Activated CD8-positive, alpha-beta T cell treated with anti-CD3 and anti-CD28 coated beads, Interleukin-2, amount 10 ng/mL, durations not matched to agents 7 days and 5 days (primary cell): ENCODE results near the gene GNB1L. TPM values are rescaled to one million over a fixed set of nuclear protein-coding genes. Genes with fewer than 3 reads are reported as not detected.
A peak's percentile ranks its signal among the peaks of the same experiment; 100 is the strongest.

Experiments
- ATAC-seq: fragments of 150-1000 bp; cut with Tn5 transposase; one replicate; pipeline ENCODE4 v1.10.0; 2021; ENCODE audit warnings: moderate library complexity
- CTCF ChIA-PET: fragments of 350-600 bp; sonication (Branson Sonifier 250); formaldehyde crosslinking; loops from one replicate; lab custom pipeline; 2021; ENCODE audit warnings: antibody characterized with exemption; lab: Charles Lee
- POLR2A ChIA-PET: fragments of 350-600 bp; sonication (Branson Sonifier 250); formaldehyde crosslinking; loops from one replicate; lab custom pipeline; 2021; ENCODE audit warnings: antibody characterized with exemption; lab: Charles Lee
- DNase-seq: peaks from one replicate; pipeline ENCODE4 v3.0.0-alpha.2; 2020
- H3K27ac Mint-ChIP-seq: one replicate; pipeline ENCODE4 v1.8.0; 2021; ENCODE audit warnings: mild to moderate bottlenecking, mixed read lengths
- H3K27me3 Mint-ChIP-seq: one replicate; pipeline ENCODE4 v1.8.0; 2021; ENCODE audit warnings: low read depth, mixed read lengths
- H3K36me3 Mint-ChIP-seq: one replicate; pipeline ENCODE4 v1.8.0; 2021; ENCODE audit warnings: low read depth, mixed read lengths
- H3K4me1 Mint-ChIP-seq: one replicate; pipeline ENCODE4 v1.8.0; 2021; ENCODE audit warnings: low read depth, mixed read lengths
- H3K4me3 Mint-ChIP-seq: one replicate; pipeline ENCODE4 v1.8.0; 2021; ENCODE audit warnings: mild to moderate bottlenecking, mixed read lengths
- H3K9me3 Mint-ChIP-seq: one replicate; pipeline ENCODE4 v1.8.0; 2022; ENCODE audit warnings: mixed read lengths; ENCODE audit not compliant: insufficient read depth
- total RNA-seq, 2 experiments: library from RNA; stranded (reverse); gene quantifications; one replicate each; pipeline ENCODE4 v1.2.3, GENCODE V29; 2021

The GNB1L gene
- 10 to 100 TPM in 1 of 2 experiments, 1 to 10 TPM in 1; 9.7 to 10.3 TPM for total RNA-seq

- H3K9me3 Mint-ChIP-seq = no peaks in the 10 kb centered on the region
- ATAC-seq = peak; percentile 95
- ChIA-PET POLR2A (interaction anchor here (0.7 to 3.4 kb wide), 12 partner anchors 10 to 124 kb away, joined by 3 to 20 read pairs (median 6); no protein-coding TSS in a partner anchor), CTCF (interaction anchor here (0.9 to 3.1 kb wide), 12 partner anchors 10 to 131 kb away, joined by 3 to 13 read pairs (median 4); no protein-coding TSS in a partner anchor)
- H3K4me1 Mint-ChIP-seq = peaks cover 34% of the 10 kb centered on the region
- H3K27ac Mint-ChIP-seq = peak within 1 kb of the TSS; percentile 97
- H3K4me3 Mint-ChIP-seq = peak within 1 kb of the TSS; percentile 94
- no peaks in the 10 kb centered on the region for H3K27me3 Mint-ChIP-seq
- peak; percentile 96 for DNase-seq
- H3K36me3 Mint-ChIP-seq = peaks cover 26% of the 10 kb centered on the region
These were observed at the start of gene GNB1L, which contains the start of gene RTL10 for GRCh38 chr22:19854778-19855503. TSS of gene GNB1L (minus strand) at chr22:19854874. CDS start at chr22:19821355, 33,519 bp downstream. TSS of gene RTL10 (minus strand) at chr22:19854874. CDS start at chr22:19852261, 2,613 bp downstream.

- no peaks in the 10 kb centered on the region for H3K4me1 Mint-ChIP-seq
- H3K27me3 Mint-ChIP-seq = no peaks in the 10 kb centered on the region
- no peak overlapping the region for H3K27ac Mint-ChIP-seq
- POLR2A ChIA-PET = no interaction called here
- no peak for ATAC-seq
- H3K9me3 Mint-ChIP-seq = no peaks in the 10 kb centered on the region
- no peaks in the 10 kb centered on the region for H3K36me3 Mint-ChIP-seq
- CTCF ChIA-PET = interaction anchor here (1.1 to 2.8 kb wide), 2 partner anchors 9 to 174 kb away, joined by 3 to 15 read pairs; no protein-coding TSS in a partner anchor
- DNase-seq = no peak
- no peak overlapping the region for H3K4me3 Mint-ChIP-seq
These were observed 49.6 kb upstream of the GNB1L start for GRCh38 chr22:19904174-19904856.

GRCh38 chr22:19903513-19903912, 48.8 kb upstream of the GNB1L start:
- DNase-seq (no peak), ATAC-seq (no peak)
- Mint-ChIP-seq H3K9me3 (no peaks in the 10 kb centered on the region), H3K27ac (no peak overlapping the region), H3K27me3 (no peaks in the 10 kb centered on the region), H3K4me3 (no peak overlapping the region), H3K36me3 (no peaks in the 10 kb centered on the region), H3K4me1 (no peaks in the 10 kb centered on the region)
- POLR2A ChIA-PET = no interaction called here
- CTCF ChIA-PET = no interaction called here

- Mint-ChIP-seq H3K27ac (no peak overlapping the region), H3K27me3 (no peaks in the 10 kb centered on the region), H3K4me3 (no peak overlapping the region), H3K9me3 (no peaks in the 10 kb centered on the region), H3K4me1 (no peaks in the 10 kb centered on the region), H3K36me3 (no peaks in the 10 kb centered on the region)
- DNase-seq (no peak), ATAC-seq (no peak)
- CTCF ChIA-PET = interaction anchor here (1.1 to 1.5 kb wide), 2 partner anchors 45 to 172 kb away, joined by 4 read pairs; no protein-coding TSS in a partner anchor
- POLR2A ChIA-PET = interaction anchor here (1.2 kb wide), 1 partner anchor 11 kb away, joined by 3 read pairs; no protein-coding TSS in a partner anchor
These were observed 48.4 kb upstream of the GNB1L start for GRCh38 chr22:19903031-19903430.

GRCh38 chr22:19902245-19902715, 47.6 kb upstream of the GNB1L start:
- ChIA-PET CTCF (interaction anchor here (1.1 to 1.5 kb wide), 2 partner anchors 45 to 172 kb away, joined by 4 read pairs; no protein-coding TSS in a partner anchor), POLR2A (interaction anchor here (1.2 kb wide), 1 partner anchor 10 kb away, joined by 3 read pairs; no protein-coding TSS in a partner anchor)
- no peak overlapping the region for H3K4me3 Mint-ChIP-seq
- DNase-seq (no peak), ATAC-seq (no peak)
- no peaks in the 10 kb centered on the region for H3K9me3 Mint-ChIP-seq
- H3K27ac Mint-ChIP-seq = no peak overlapping the region
- no peaks in the 10 kb centered on the region for H3K4me1 Mint-ChIP-seq
- H3K27me3 Mint-ChIP-seq = no peaks in the 10 kb centered on the region
- H3K36me3 Mint-ChIP-seq = no peaks in the 10 kb centered on the region

- Mint-ChIP-seq H3K27me3 (no peaks in the 10 kb centered on the region), H3K9me3 (no peaks in the 10 kb centered on the region), H3K36me3 (no peaks in the 10 kb centered on the region), H3K4me1 (no peaks in the 10 kb centered on the region), H3K27ac (no peak overlapping the region), H3K4me3 (no peak overlapping the region)
- ATAC-seq = no peak
- ChIA-PET POLR2A (interaction anchor here (0.7 to 1.4 kb wide), 3 partner anchors 10 to 185 kb away, joined by 3 to 5 read pairs (median 4); no protein-coding TSS in a partner anchor), CTCF (interaction anchor here (1.5 kb wide), 1 partner anchor 171 kb away, joined by 4 read pairs; no protein-coding TSS in a partner anchor)
- DNase-seq = no peak
These were observed 47.0 kb upstream of the GNB1L start for GRCh38 chr22:19901577-19902244.

- POLR2A ChIA-PET = interaction anchor here (0.7 to 1.4 kb wide), 3 partner anchors 9 to 185 kb away, joined by 3 to 5 read pairs (median 4); no protein-coding TSS in a partner anchor
- H3K9me3 Mint-ChIP-seq = no peaks in the 10 kb centered on the region
- CTCF ChIA-PET = interaction anchor here (3.0 kb wide), 1 partner anchor 9 kb away, joined by 10 read pairs; no protein-coding TSS in a partner anchor
- no peak overlapping the region for H3K4me3 Mint-ChIP-seq
- no peaks in the 10 kb centered on the region for H3K27me3 Mint-ChIP-seq
- DNase-seq (no peak), ATAC-seq (no peak)
- H3K36me3 Mint-ChIP-seq = no peaks in the 10 kb centered on the region
- peaks cover 5% of the 10 kb centered on the region for H3K4me1 Mint-ChIP-seq
- no peak overlapping the region for H3K27ac Mint-ChIP-seq
These were observed 46.2 kb upstream of the GNB1L start for GRCh38 chr22:19900707-19901436.

GRCh38 chr22:19898831-19899567, 44.3 kb upstream of the GNB1L start:
- CTCF ChIA-PET = interaction anchor here (0.9 to 4.3 kb wide), 3 partner anchors 11 to 168 kb away, joined by 3 to 22 read pairs (median 10); no protein-coding TSS in a partner anchor

GRCh38 chr22:19898145-19898544, 43.5 kb upstream of the GNB1L start:
- DNase-seq (no peak), ATAC-seq (no peak)
- H3K9me3 Mint-ChIP-seq = no peaks in the 10 kb centered on the region
- ChIA-PET CTCF (interaction anchor here (3.0 to 4.3 kb wide), 2 partner anchors 12 to 167 kb away, joined by 10 to 22 read pairs; no protein-coding TSS in a partner anchor), POLR2A (no interaction called here)
- H3K4me3 Mint-ChIP-seq = no peak overlapping the region
- H3K4me1 Mint-ChIP-seq = peaks cover 16% of the 10 kb centered on the region
- H3K27ac Mint-ChIP-seq = no peak overlapping the region
- peaks cover 6% of the 10 kb centered on the region for H3K36me3 Mint-ChIP-seq
- no peaks in the 10 kb centered on the region for H3K27me3 Mint-ChIP-seq

More at GRCh38 chr22:19898831-19899567, 44.3 kb upstream of the GNB1L start:
- peaks cover under 1% of the 10 kb centered on the region for H3K36me3 Mint-ChIP-seq
- no peak overlapping the region for H3K27ac Mint-ChIP-seq
- ATAC-seq (no peak), DNase-seq (no peak)
- no peak overlapping the region for H3K4me3 Mint-ChIP-seq
- no peaks in the 10 kb centered on the region for H3K27me3 Mint-ChIP-seq
- H3K9me3 Mint-ChIP-seq = no peaks in the 10 kb centered on the region
- H3K4me1 Mint-ChIP-seq = peaks cover 10% of the 10 kb centered on the region
- POLR2A ChIA-PET = no interaction called here

GRCh38 chr22:19897726-19898125, 43.1 kb upstream of the GNB1L start:
- ATAC-seq (no peak), DNase-seq (no peak)
- Mint-ChIP-seq H3K9me3 (no peaks in the 10 kb centered on the region), H3K27me3 (no peaks in the 10 kb centered on the region), H3K4me3 (no peak overlapping the region), H3K4me1 (peaks cover 20% of the 10 kb centered on the region), H3K36me3 (peaks cover 6% of the 10 kb centered on the region), H3K27ac (no peak overlapping the region)
- ChIA-PET CTCF (interaction anchor here (0.8 to 4.3 kb wide), 3 partner anchors 13 to 220 kb away, joined by 3 to 22 read pairs (median 15); no protein-coding TSS in a partner anchor), POLR2A (no interaction called here)
